B cell (primary cell): ENCODE results near the gene CFAP77. TPM values are rescaled to one million over a fixed set of nuclear protein-coding genes. Genes with fewer than 3 reads are reported as not detected.

Experiments
- ATAC-seq: fragments of 200-7000 bp; cut with Tn5 transposase; one replicate; pipeline ENCODE4 v1.10.0; 2021; ENCODE audit warnings: low read depth, mild to moderate bottlenecking, moderate number of reproducible peaks, moderate library complexity
- CTCF ChIA-PET: fragments of 350-600 bp; sonication (Branson Sonifier 250); formaldehyde crosslinking; loops from one replicate; lab custom pipeline; 2021; ENCODE audit warnings: antibody characterized with exemption, inconsistent platforms; lab: Charles Lee
- POLR2A ChIA-PET: fragments of 350-600 bp; sonication (Branson Sonifier 250); formaldehyde crosslinking; loops from one replicate; lab custom pipeline; 2021; ENCODE audit warnings: antibody characterized with exemption; lab: Charles Lee
- DNase-seq: peaks from one replicate; pipeline ENCODE4 v3.0.0; 2013
- H2AFZ ChIP-seq: 2 replicates; pipeline ENCODE4 v1.6.1; 2012; ENCODE audit warnings: mild to moderate bottlenecking, low read depth, low read length; ENCODE audit not compliant: insufficient read depth, poor library complexity, severe bottlenecking
- H3K27ac ChIP-seq, 2 donors: 1 replicate in 1 of 2; 2 replicates in 1 of 2; pipeline ENCODE4 v1.5.1; 2012 to 2013; ENCODE audit warnings: low read length in 2 of 2, mild to moderate bottlenecking in 2 of 2, moderate library complexity in 1 of 2
- H3K27me3 ChIP-seq, 4 experiments: fragments of 200-600 bp in 1 of 4; sonication (generic) in 1 of 4; replicated peaks in 1 of 4; 1 replicate in 2 of 4; 2 replicates in 2 of 4; pipeline versions ENCODE4 v1.6.1 to v1.7.0; 2013 to 2016; ENCODE audit warnings: low read length in 3 of 4, mild to moderate bottlenecking in 2 of 4, mixed read lengths in 1 of 4, moderate library complexity in 1 of 4; ENCODE audit not compliant: insufficient read depth in 4 of 4, control insufficient read depth in 3 of 4; ENCODE audit errors: control extremely low read depth in 1 of 4
- H3K36me3 ChIP-seq, 2 experiments: replicated peaks in 1 of 2; 1 replicate in 1 of 2; 2 replicates in 1 of 2; pipeline versions ENCODE4 v1.6.1 to v1.7.1; 2013; ENCODE audit warnings: low read length in 1 of 2; ENCODE audit not compliant: insufficient read depth in 2 of 2, control insufficient read depth in 1 of 2; ENCODE audit errors: control extremely low read depth in 1 of 2, extremely low read depth in 1 of 2
- H3K4me1 ChIP-seq, 2 donors: fragments of 200-600 bp in 1 of 2; sonication (generic) in 1 of 2; 1 replicate in 1 of 2; 2 replicates in 1 of 2; pipeline versions ENCODE4 v1.5.1 to v1.6.1; 2013 to 2017; ENCODE audit warnings: low read length in 2 of 2; ENCODE audit not compliant: control insufficient read depth in 2 of 2, insufficient read depth in 2 of 2
- H3K4me2 ChIP-seq: replicated peaks from 2 replicates; pipeline ENCODE3; 2012; ENCODE audit warnings: mild to moderate bottlenecking, low read depth, low read length; ENCODE audit not compliant: poor library complexity, severe bottlenecking
- H3K4me3 ChIP-seq, 5 experiments: fragments of 200-600 bp in 1 of 5; sonication (generic) in 1 of 5; 1 replicate in 3 of 5; 2 replicates in 2 of 5; pipeline versions ENCODE4 v1.5.1 to v1.7.0; 2011 to 2016; ENCODE audit warnings: low read length in 4 of 5, mild to moderate bottlenecking in 4 of 5, low read depth in 2 of 5, control low read depth in 1 of 5, moderate library complexity in 1 of 5; ENCODE audit not compliant: insufficient read depth in 1 of 5; ENCODE audit errors: control extremely low read depth in 1 of 5, extremely low read depth in 1 of 5
- H3K79me2 ChIP-seq: fragments of 200-600 bp; sonication (generic); one replicate; pipeline ENCODE4 v1.6.0; 2016; ENCODE audit warnings: low read length; ENCODE audit not compliant: control insufficient read depth, insufficient read depth
- H3K9ac ChIP-seq: fragments of 200-600 bp; sonication (generic); 2 replicates; pipeline ENCODE4 v1.6.1; 2017; ENCODE audit warnings: mild to moderate bottlenecking, low read length, moderate library complexity
- H3K9me3 ChIP-seq, 3 donors: one replicate each; pipeline versions ENCODE4 v1.6.1 to v1.7.1; 2013; ENCODE audit warnings: low read length in 2 of 3; ENCODE audit not compliant: control insufficient read depth in 2 of 3, insufficient read depth in 1 of 3; ENCODE audit errors: control extremely low read depth in 1 of 3
- H4K20me1 ChIP-seq: 2 replicates; pipeline ENCODE4 v1.6.0; 2012; ENCODE audit warnings: mild to moderate bottlenecking, low read length; ENCODE audit not compliant: insufficient read depth, control insufficient read depth, poor library complexity, severe bottlenecking
- H3K27ac Mint-ChIP-seq: one replicate; pipeline ENCODE4 v1.8.0; 2021; ENCODE audit warnings: mixed read lengths
- H3K27me3 Mint-ChIP-seq: one replicate; pipeline ENCODE4 v1.8.0; 2021; ENCODE audit warnings: mixed read lengths
- H3K4me1 Mint-ChIP-seq: one replicate; pipeline ENCODE4 v1.8.0; 2021; ENCODE audit warnings: mixed read lengths
- H3K4me3 Mint-ChIP-seq: one replicate; pipeline ENCODE4 v1.8.0; 2021; ENCODE audit warnings: mixed read lengths
- H3K9me3 Mint-ChIP-seq: one replicate; pipeline ENCODE4 v1.8.0; 2022; ENCODE audit warnings: mixed read lengths; ENCODE audit not compliant: insufficient read depth
- CTCF ChIP-seq: fragments of 200-600 bp; IDR thresholded peaks from one replicate; pipeline ENCODE4 v1.8.0; 2022; ENCODE audit warnings: antibody characterized with exemption, mild to moderate bottlenecking
- EZH2 ChIP-seq: IDR thresholded peaks from 2 replicates; pipeline ENCODE4 v1.6.1; 2012; ENCODE audit warnings: borderline replicate concordance, low read depth, mild to moderate bottlenecking, moderate library complexity, low read length; ENCODE audit not compliant: insufficient read depth, poor library complexity, severe bottlenecking
- WGBS: methylation state at CpG from one replicate; pipeline ENCODE4 v1.1.5; 2013; ENCODE audit warnings: missing lambda C conversion rate; ENCODE audit not compliant: insufficient coverage; 5-methylcytosine and 5-hydroxymethylcytosine counted together
- intact Hi-C: fragments of 100-400 bp; cut with micrococcal nuclease; formaldehyde crosslinking; loops from one replicate; pipeline ENCODE4 v1.10.0; 2022
- polyA plus RNA-seq: library from polyadenylated mRNA; depleted of rRNA; stranded (reverse); fragments of >200 nt; gene quantifications from 2 replicates; pipeline ENCODE4 v1.2.3, GENCODE V29; 2012
- total RNA-seq, 2 donors: library from RNA; stranded (reverse); fragments of 120-200 nt in 1 of 2; gene quantifications; 1 replicate in 1 of 2; 2 replicates in 1 of 2; pipeline versions ENCODE4 v1.2.3 to v1.2.4, GENCODE V29; 2013 to 2022

Gene CFAP77
- total and polyA plus RNA-seq, 2 donors (not counting 1 experiment from before 2014, with no cell fraction given): not detected

- CTCF ChIA-PET: interaction anchor here (0.5 to 6.3 kb wide), 3 partner anchors 9 to 289 kb away, joined by 3 to 40 read pairs (median 3); partner anchors contain the start of gene DDX31
- WGBS: 91% methylated on average over 37 of the region's 40 CpGs
- intact Hi-C loops: loop anchor here (5.0 kb wide), 1 partner anchor 98 kb away; the partner anchor contains the start of gene CFAP77
Observed at GRCh38 chr9:132509928-132510874, 100.2 kb downstream of the CFAP77 start.

More at GRCh38 chr9:132509928-132510874, 100.2 kb downstream of the CFAP77 start:
- Histone ChIP-seq H2AFZ (no peak overlapping the region), H3K4me3 (no peak overlapping the region), H3K4me1 (peaks cover 5 to 12% of the 10 kb centered on the region in 2 donors), H3K4me2 (no peak overlapping the region), H3K9me3 (no peaks in the 10 kb centered on the region), H3K9ac (no peak overlapping the region), H3K36me3 (no peaks in the 10 kb centered on the region), H3K79me2 (no peaks in the 10 kb centered on the region), H4K20me1 (no peaks in the 10 kb centered on the region), H3K27me3 (peaks cover 0 to 5% (median 0%) of the 10 kb centered on the region in 4 experiments), H3K27ac (no peak overlapping the region)
- Mint-ChIP-seq H3K4me1 (peaks cover 4% of the 10 kb centered on the region), H3K27me3 (peaks cover 12% of the 10 kb centered on the region), H3K9me3 (no peaks in the 10 kb centered on the region), H3K27ac (no peak overlapping the region), H3K4me3 (no peak overlapping the region)
- ATAC-seq (no peak), DNase-seq (no peak)
- POLR2A ChIA-PET: no interaction called here
- TF ChIP-seq EZH2 (no peak), CTCF (no peak)
